H7 (cell line): ENCODE data around the gene C22orf23. TPM values are rescaled to one million over a fixed set of nuclear protein-coding genes. Genes with fewer than 3 reads are reported as not detected.
"Not testable (repeated sequence)": the region's sequence is repeated elsewhere in the genome, so short reads cannot be mapped to it uniquely, and the experiment has no call there.

ENCODE experiments used
- DNase-seq: peaks from one replicate; pipeline ENCODE4 v3.0.0; 2012
- H3K27me3 ChIP-seq: 2 replicates; pipeline ENCODE4 v1.6.0; 2011; ENCODE audit warnings: mild to moderate bottlenecking, low read length; ENCODE audit not compliant: control insufficient read depth, insufficient read depth
- H3K36me3 ChIP-seq: replicated peaks from 2 replicates; pipeline ENCODE4 v1.5.1; 2011; ENCODE audit warnings: low read length; ENCODE audit not compliant: control insufficient read depth, insufficient read depth
- H3K4me3 ChIP-seq: 2 replicates; pipeline ENCODE4 v1.5.1; 2011; ENCODE audit warnings: low read depth, mild to moderate bottlenecking, control low read depth, low read length, moderate library complexity; ENCODE audit not compliant: insufficient read depth
- total RNA-seq: library from RNA; depleted of rRNA; stranded (reverse); fragments of >200 nt; shearing (Covaris generic); gene quantifications from 2 replicates; pipeline ENCODE4 v1.2.3, GENCODE V29; 2014

Gene C22orf23
- total RNA-seq, 1 experiment from 2014 or later = 0.28 TPM

GRCh38 chr22:37986371-37986770, 33.0 kb upstream of the C22orf23 start:
- no peak for DNase-seq
- no peaks in the 10 kb centered on the region for H3K36me3 ChIP-seq
- no peak overlapping the region for H3K4me3 ChIP-seq

GRCh38 chr22:37985751-37986281, 32.4 kb upstream of the C22orf23 start:
- Histone ChIP-seq H3K27me3 (peaks cover 16% of the 10 kb centered on the region), H3K36me3 (no peaks in the 10 kb centered on the region), H3K4me3 (no peak overlapping the region)
- no peak for DNase-seq

More at GRCh38 chr22:37986371-37986770, 33.0 kb upstream of the C22orf23 start:
- H3K27me3 ChIP-seq = peaks cover 16% of the 10 kb centered on the region

- Histone ChIP-seq H3K27me3 (peaks cover 16% of the 10 kb centered on the region), H3K36me3 (no peaks in the 10 kb centered on the region), H3K4me3 (no peak overlapping the region)
- peak; percentile 66 for DNase-seq
Observed at GRCh38 chr22:37985050-37985585, 31.7 kb upstream of the C22orf23 start.

- Histone ChIP-seq H3K27me3 (peaks cover 16% of the 10 kb centered on the region), H3K4me3 (peak within 1 kb of the TSS; percentile 41)
- peak; percentile 92 for DNase-seq
Observed at GRCh38 chr22:37983860-37984791, 30.7 kb upstream of the C22orf23 start, which contains the start of gene SOX10. TSS of gene SOX10 (minus strand) at chr22:37984555. CDS start at chr22:37983784, 771 bp downstream.

GRCh38 chr22:37982938-37983859, 29.8 kb upstream of the C22orf23 start:
- Histone ChIP-seq H3K36me3 (no peaks in the 10 kb centered on the region), H3K27me3 (peaks cover 16% of the 10 kb centered on the region), H3K4me3 (peak overlapping the region; percentile 41)
- DNase-seq = peak; percentile 97

More at GRCh38 chr22:37983860-37984791, 30.7 kb upstream of the C22orf23 start, which contains the start of gene SOX10:
- no peaks in the 10 kb centered on the region for H3K36me3 ChIP-seq

- H3K36me3 ChIP-seq = no peaks in the 10 kb centered on the region
- peak; percentile 47 for DNase-seq
- no peak overlapping the region for H3K4me3 ChIP-seq
- H3K27me3 ChIP-seq = peaks cover 16% of the 10 kb centered on the region
Observed at GRCh38 chr22:37982151-37982785, 28.9 kb upstream of the C22orf23 start.

- DNase-seq = no peak
Observed at GRCh38 chr22:37981282-37982011, 28.0 kb upstream of the C22orf23 start.

GRCh38 chr22:37979782-37980181, 26.4 kb upstream of the C22orf23 start:
- H3K36me3 ChIP-seq = no peaks in the 10 kb centered on the region; the same call in 1 of the 2 replicates
- DNase-seq = peak; percentile 86
- H3K4me3 ChIP-seq = no peak overlapping the region
- peaks cover 13% of the 10 kb centered on the region for H3K27me3 ChIP-seq

More at GRCh38 chr22:37981282-37982011, 28.0 kb upstream of the C22orf23 start:
- Histone ChIP-seq H3K4me3 (no peak overlapping the region), H3K27me3 (peaks cover 16% of the 10 kb centered on the region), H3K36me3 (no peaks in the 10 kb centered on the region)

GRCh38 chr22:37976547-37976946, 23.1 kb upstream of the C22orf23 start:
- no peak for DNase-seq
- Histone ChIP-seq H3K4me3 (no peak overlapping the region), H3K36me3 (no peaks in the 10 kb centered on the region; the same call in 1 of the 2 replicates), H3K27me3 (no peaks in the 10 kb centered on the region)

GRCh38 chr22:37976022-37976421, 22.6 kb upstream of the C22orf23 start:
- DNase-seq, H3K36me3 ChIP-seq, H3K27me3 ChIP-seq, H3K4me3 ChIP-seq: not testable (repeated sequence)

- no peaks in the 10 kb centered on the region; the same call in 1 of the 2 replicates for H3K36me3 ChIP-seq
- no peak for DNase-seq
Observed at GRCh38 chr22:37975153-37975552, 21.8 kb upstream of the C22orf23 start.

GRCh38 chr22:37973271-37974170, 20.1 kb upstream of the C22orf23 start:
- H3K4me3 ChIP-seq = no peak overlapping the region
- DNase-seq = no peak
- no peaks in the 10 kb centered on the region for H3K27me3 ChIP-seq
- H3K36me3 ChIP-seq = no peaks in the 10 kb centered on the region; the same call in 1 of the 2 replicates

More at GRCh38 chr22:37975153-37975552, 21.8 kb upstream of the C22orf23 start:
- Histone ChIP-seq H3K4me3 (no peak overlapping the region), H3K27me3 (no peaks in the 10 kb centered on the region)
